ENCODE measurements around the gene TEX53. TPM values are rescaled to one million over a fixed set of nuclear protein-coding genes. Genes with fewer than 3 reads are reported as not detected.

Gene TEX53
- total RNA-seq, 1 experiment from 2014 or later, result not detected

DNA sequence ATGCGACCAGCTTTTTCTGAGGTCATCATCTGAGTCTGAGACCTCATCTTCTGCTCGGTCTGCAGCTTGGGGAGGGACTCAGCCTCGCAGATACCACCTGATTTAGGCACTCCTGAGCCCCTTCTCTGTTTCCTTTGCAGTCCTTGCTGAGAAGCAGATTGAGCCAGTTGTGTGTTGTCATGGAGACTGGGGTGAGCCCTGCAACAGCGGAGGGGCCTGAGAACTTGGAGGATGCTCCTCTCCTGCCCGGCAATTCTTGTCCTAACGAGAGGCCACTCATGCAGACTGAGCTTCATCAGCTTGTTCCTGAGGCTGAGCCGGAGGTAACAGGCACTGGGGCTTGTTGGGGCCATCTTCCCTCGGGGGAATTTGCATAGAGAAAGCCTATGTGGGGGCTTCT, 19.2 kb downstream of the TEX53 start (continued):
- no peak for TF ChIP-seq KAT7 (CRISPR knock-in tag; IDR thresholded peaks at IDR 0.05; ENCODE audit: borderline replicate concordance)
- TF ChIP-seq ZNF121 (CRISPR knock-in tag; IDR thresholded peaks at IDR 0.05), result no peak
- TF ChIP-seq, protein P1, sequence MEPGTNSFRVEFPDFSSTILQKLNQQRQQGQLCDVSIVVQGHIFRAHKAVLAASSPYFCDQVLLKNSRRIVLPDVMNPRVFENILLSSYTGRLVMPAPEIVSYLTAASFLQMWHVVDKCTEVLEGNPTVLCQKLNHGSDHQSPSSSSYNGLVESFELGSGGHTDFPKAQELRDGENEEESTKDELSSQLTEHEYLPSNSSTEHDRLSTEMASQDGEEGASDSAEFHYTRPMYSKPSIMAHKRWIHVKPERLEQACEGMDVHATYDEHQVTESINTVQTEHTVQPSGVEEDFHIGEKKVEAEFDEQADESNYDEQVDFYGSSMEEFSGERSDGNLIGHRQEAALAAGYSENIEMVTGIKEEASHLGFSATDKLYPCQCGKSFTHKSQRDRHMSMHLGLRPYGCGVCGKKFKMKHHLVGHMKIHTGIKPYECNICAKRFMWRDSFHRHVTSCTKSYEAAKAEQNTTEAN (CRISPR knock-in tag; IDR thresholded peaks at IDR 0.05), result no peak
- TF ChIP-seq, protein P2, sequence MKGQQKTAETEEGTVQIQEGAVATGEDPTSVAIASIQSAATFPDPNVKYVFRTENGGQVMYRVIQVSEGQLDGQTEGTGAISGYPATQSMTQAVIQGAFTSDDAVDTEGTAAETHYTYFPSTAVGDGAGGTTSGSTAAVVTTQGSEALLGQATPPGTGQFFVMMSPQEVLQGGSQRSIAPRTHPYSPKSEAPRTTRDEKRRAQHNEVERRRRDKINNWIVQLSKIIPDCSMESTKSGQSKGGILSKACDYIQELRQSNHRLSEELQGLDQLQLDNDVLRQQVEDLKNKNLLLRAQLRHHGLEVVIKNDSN (CRISPR knock-in tag; IDR thresholded peaks at IDR 0.05), result no peak
- TF ChIP-seq TEAD4 (CRISPR knock-in tag; IDR thresholded peaks at IDR 0.05), result no peak
- TF ChIP-seq, protein P3, sequence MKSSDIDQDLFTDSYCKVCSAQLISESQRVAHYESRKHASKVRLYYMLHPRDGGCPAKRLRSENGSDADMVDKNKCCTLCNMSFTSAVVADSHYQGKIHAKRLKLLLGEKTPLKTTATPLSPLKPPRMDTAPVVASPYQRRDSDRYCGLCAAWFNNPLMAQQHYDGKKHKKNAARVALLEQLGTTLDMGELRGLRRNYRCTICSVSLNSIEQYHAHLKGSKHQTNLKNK (CRISPR knock-in tag; IDR thresholded peaks at IDR 0.05), result no peak
- TF ChIP-seq OVOL2 (CRISPR knock-in tag; IDR thresholded peaks at IDR 0.05; ENCODE audit: borderline replicate concordance), result no peak
- TF ChIP-seq, protein P4, sequence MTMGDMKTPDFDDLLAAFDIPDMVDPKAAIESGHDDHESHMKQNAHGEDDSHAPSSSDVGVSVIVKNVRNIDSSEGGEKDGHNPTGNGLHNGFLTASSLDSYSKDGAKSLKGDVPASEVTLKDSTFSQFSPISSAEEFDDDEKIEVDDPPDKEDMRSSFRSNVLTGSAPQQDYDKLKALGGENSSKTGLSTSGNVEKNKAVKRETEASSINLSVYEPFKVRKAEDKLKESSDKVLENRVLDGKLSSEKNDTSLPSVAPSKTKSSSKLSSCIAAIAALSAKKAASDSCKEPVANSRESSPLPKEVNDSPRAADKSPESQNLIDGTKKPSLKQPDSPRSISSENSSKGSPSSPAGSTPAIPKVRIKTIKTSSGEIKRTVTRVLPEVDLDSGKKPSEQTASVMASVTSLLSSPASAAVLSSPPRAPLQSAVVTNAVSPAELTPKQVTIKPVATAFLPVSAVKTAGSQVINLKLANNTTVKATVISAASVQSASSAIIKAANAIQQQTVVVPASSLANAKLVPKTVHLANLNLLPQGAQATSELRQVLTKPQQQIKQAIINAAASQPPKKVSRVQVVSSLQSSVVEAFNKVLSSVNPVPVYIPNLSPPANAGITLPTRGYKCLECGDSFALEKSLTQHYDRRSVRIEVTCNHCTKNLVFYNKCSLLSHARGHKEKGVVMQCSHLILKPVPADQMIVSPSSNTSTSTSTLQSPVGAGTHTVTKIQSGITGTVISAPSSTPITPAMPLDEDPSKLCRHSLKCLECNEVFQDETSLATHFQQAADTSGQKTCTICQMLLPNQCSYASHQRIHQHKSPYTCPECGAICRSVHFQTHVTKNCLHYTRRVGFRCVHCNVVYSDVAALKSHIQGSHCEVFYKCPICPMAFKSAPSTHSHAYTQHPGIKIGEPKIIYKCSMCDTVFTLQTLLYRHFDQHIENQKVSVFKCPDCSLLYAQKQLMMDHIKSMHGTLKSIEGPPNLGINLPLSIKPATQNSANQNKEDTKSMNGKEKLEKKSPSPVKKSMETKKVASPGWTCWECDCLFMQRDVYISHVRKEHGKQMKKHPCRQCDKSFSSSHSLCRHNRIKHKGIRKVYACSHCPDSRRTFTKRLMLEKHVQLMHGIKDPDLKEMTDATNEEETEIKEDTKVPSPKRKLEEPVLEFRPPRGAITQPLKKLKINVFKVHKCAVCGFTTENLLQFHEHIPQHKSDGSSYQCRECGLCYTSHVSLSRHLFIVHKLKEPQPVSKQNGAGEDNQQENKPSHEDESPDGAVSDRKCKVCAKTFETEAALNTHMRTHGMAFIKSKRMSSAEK (CRISPR knock-in tag; IDR thresholded peaks at IDR 0.05; ENCODE audit: borderline replicate concordance), result no peak

DNA sequence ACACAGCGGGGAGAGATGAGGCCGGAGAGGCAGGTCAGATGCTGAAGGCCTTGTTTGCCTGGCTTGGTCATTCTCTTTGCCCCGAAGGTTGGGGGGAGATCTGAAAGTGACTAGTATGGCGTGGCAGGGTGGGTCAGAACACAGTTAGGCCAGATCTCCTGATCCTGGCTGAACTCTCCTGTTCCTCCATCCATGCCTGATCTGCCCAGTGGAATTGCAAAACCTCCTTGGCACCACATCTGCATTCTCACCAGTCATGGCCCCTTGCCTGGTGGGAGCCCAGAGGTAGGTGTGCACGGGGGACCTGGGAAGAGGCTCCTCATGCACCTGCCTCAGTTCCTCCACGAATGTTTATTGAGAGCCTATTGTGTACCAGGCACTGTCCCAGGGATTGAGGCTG, 23.2 kb downstream of the TEX53 start:
- Mint-ChIP-seq H3K27ac (no peak overlapping the region), H3K9me3 (no peaks in the 10 kb centered on the region), H3K4me1 (no peaks in the 10 kb centered on the region), H3K4me3 (no peak overlapping the region), H3K36me3 (peaks cover 22% of the 10 kb centered on the region), H3K27me3 (ENCODE audit: low read depth) (no peaks in the 10 kb centered on the region)
- POLR2A ChIA-PET, result no interaction called here
- DNase-seq (ENCODE audit: low spot score) (no peak), ATAC-seq (no peak)
- CTCF ChIA-PET, result interaction anchor here (2.8 kb wide), 1 partner anchor 19 kb away, joined by 8 read pairs; no protein-coding TSS in a partner anchor
- TF ChIP-seq FOXK1 (CRISPR knock-in tag; IDR thresholded peaks at IDR 0.05), result no peak
- TF ChIP-seq, protein P5, sequence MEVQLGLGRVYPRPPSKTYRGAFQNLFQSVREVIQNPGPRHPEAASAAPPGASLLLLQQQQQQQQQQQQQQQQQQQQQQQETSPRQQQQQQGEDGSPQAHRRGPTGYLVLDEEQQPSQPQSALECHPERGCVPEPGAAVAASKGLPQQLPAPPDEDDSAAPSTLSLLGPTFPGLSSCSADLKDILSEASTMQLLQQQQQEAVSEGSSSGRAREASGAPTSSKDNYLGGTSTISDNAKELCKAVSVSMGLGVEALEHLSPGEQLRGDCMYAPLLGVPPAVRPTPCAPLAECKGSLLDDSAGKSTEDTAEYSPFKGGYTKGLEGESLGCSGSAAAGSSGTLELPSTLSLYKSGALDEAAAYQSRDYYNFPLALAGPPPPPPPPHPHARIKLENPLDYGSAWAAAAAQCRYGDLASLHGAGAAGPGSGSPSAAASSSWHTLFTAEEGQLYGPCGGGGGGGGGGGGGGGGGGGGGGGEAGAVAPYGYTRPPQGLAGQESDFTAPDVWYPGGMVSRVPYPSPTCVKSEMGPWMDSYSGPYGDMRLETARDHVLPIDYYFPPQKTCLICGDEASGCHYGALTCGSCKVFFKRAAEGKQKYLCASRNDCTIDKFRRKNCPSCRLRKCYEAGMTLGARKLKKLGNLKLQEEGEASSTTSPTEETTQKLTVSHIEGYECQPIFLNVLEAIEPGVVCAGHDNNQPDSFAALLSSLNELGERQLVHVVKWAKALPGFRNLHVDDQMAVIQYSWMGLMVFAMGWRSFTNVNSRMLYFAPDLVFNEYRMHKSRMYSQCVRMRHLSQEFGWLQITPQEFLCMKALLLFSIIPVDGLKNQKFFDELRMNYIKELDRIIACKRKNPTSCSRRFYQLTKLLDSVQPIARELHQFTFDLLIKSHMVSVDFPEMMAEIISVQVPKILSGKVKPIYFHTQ (CRISPR knock-in tag; IDR thresholded peaks at IDR 0.05), result no peak
- TF ChIP-seq, protein P6, sequence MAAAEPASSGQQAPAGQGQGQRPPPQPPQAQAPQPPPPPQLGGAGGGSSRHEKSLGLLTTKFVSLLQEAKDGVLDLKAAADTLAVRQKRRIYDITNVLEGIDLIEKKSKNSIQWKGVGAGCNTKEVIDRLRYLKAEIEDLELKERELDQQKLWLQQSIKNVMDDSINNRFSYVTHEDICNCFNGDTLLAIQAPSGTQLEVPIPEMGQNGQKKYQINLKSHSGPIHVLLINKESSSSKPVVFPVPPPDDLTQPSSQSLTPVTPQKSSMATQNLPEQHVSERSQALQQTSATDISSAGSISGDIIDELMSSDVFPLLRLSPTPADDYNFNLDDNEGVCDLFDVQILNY (CRISPR knock-in tag; IDR thresholded peaks at IDR 0.05), result no peak
- TF ChIP-seq GABPB1 (CRISPR knock-in tag; IDR thresholded peaks at IDR 0.05), result no peak
- TF ChIP-seq, protein P7, sequence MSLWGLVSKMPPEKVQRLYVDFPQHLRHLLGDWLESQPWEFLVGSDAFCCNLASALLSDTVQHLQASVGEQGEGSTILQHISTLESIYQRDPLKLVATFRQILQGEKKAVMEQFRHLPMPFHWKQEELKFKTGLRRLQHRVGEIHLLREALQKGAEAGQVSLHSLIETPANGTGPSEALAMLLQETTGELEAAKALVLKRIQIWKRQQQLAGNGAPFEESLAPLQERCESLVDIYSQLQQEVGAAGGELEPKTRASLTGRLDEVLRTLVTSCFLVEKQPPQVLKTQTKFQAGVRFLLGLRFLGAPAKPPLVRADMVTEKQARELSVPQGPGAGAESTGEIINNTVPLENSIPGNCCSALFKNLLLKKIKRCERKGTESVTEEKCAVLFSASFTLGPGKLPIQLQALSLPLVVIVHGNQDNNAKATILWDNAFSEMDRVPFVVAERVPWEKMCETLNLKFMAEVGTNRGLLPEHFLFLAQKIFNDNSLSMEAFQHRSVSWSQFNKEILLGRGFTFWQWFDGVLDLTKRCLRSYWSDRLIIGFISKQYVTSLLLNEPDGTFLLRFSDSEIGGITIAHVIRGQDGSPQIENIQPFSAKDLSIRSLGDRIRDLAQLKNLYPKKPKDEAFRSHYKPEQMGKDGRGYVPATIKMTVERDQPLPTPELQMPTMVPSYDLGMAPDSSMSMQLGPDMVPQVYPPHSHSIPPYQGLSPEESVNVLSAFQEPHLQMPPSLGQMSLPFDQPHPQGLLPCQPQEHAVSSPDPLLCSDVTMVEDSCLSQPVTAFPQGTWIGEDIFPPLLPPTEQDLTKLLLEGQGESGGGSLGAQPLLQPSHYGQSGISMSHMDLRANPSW (CRISPR knock-in tag; conservative IDR thresholded peaks at IDR 0.05; ENCODE audit: low read depth), result no peak
- no peak for TF ChIP-seq NFE2L1 (CRISPR knock-in tag; IDR thresholded peaks at IDR 0.05)
- no peak for TF ChIP-seq GTF2I (CRISPR knock-in tag; conservative IDR thresholded peaks at IDR 0.05)
- TF ChIP-seq, protein P8, sequence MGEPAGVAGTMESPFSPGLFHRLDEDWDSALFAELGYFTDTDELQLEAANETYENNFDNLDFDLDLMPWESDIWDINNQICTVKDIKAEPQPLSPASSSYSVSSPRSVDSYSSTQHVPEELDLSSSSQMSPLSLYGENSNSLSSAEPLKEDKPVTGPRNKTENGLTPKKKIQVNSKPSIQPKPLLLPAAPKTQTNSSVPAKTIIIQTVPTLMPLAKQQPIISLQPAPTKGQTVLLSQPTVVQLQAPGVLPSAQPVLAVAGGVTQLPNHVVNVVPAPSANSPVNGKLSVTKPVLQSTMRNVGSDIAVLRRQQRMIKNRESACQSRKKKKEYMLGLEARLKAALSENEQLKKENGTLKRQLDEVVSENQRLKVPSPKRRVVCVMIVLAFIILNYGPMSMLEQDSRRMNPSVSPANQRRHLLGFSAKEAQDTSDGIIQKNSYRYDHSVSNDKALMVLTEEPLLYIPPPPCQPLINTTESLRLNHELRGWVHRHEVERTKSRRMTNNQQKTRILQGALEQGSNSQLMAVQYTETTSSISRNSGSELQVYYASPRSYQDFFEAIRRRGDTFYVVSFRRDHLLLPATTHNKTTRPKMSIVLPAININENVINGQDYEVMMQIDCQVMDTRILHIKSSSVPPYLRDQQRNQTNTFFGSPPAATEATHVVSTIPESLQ (CRISPR knock-in tag; IDR thresholded peaks at IDR 0.05), result no peak
- no peak for TF ChIP-seq NR1H2 (CRISPR knock-in tag; IDR thresholded peaks at IDR 0.05)
- no peak for TF ChIP-seq ATF1 (CRISPR knock-in tag; IDR thresholded peaks at IDR 0.05)
- TF ChIP-seq, protein P2 (CRISPR knock-in tag; IDR thresholded peaks at IDR 0.05), result no peak

Measured in WTC11 (cell line).